ENCODE results near the gene DPYSL3. TPM values are rescaled to one million over a fixed set of nuclear protein-coding genes. Genes with fewer than 3 reads are reported as not detected.

The DPYSL3 gene
- total RNA-seq, 4 donors from 2014 or later, result 38.9 to 68.0 (median 50.0) TPM

- Histone ChIP-seq H3K9me3 (no peaks in the 10 kb centered on the region), H3K4me3 (no peak overlapping the region), H3K4me1 (peaks cover 0 to 64% (median 15%) of the 10 kb centered on the region in 4 donors), H3K27me3 (no peaks in the 10 kb centered on the region), H3K36me3 (peaks cover 0 to 17% (median 0%) of the 10 kb centered on the region in 3 donors), H3K27ac (peak overlapping the region in 2 of 4 donors; percentile 38 to 48)
- peak in 1 of 2 donors; percentile 17 for TF ChIP-seq EP300 (IDR thresholded peaks at IDR 0.05)
- TF ChIP-seq, protein P1, sequence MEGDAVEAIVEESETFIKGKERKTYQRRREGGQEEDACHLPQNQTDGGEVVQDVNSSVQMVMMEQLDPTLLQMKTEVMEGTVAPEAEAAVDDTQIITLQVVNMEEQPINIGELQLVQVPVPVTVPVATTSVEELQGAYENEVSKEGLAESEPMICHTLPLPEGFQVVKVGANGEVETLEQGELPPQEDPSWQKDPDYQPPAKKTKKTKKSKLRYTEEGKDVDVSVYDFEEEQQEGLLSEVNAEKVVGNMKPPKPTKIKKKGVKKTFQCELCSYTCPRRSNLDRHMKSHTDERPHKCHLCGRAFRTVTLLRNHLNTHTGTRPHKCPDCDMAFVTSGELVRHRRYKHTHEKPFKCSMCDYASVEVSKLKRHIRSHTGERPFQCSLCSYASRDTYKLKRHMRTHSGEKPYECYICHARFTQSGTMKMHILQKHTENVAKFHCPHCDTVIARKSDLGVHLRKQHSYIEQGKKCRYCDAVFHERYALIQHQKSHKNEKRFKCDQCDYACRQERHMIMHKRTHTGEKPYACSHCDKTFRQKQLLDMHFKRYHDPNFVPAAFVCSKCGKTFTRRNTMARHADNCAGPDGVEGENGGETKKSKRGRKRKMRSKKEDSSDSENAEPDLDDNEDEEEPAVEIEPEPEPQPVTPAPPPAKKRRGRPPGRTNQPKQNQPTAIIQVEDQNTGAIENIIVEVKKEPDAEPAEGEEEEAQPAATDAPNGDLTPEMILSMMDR (IDR thresholded peaks at IDR 0.05), result no peak
- no peak for DNase-seq (ENCODE audit: low spot score in 2 of 2)
- WGBS, 2 donors, result 65 to 72% methylated on average over 8 of the region's 8 CpGs
Measured at GRCh38 chr5:147407094-147407681, 102.7 kb downstream of the DPYSL3 start.

GRCh38 chr5:147406636-147407035 is 103.2 kb downstream of the DPYSL3 start:
- H3K27ac ChIP-seq, result peak overlapping the region in 2 of 4 donors; percentile 38 to 48
- 94 to 100% methylated on average over 1 of the region's 1 CpG for WGBS, 2 donors
- H3K36me3 ChIP-seq, result peaks cover 0 to 17% (median 0%) of the 10 kb centered on the region in 3 donors
- DNase-seq (ENCODE audit: low spot score in 2 of 2), result no peak
- no peak for TF ChIP-seq POLR2A (IDR thresholded peaks at IDR 0.05)
- TF ChIP-seq EP300 (IDR thresholded peaks at IDR 0.05), result no peak
- TF ChIP-seq, protein P1 (IDR thresholded peaks at IDR 0.05), result no peak
- no peaks in the 10 kb centered on the region for H3K27me3 ChIP-seq
- no peak overlapping the region for H3K4me3 ChIP-seq
- peaks cover 0 to 58% (median 15%) of the 10 kb centered on the region in 4 donors for H3K4me1 ChIP-seq
- H3K9me3 ChIP-seq, result no peaks in the 10 kb centered on the region

DNA sequence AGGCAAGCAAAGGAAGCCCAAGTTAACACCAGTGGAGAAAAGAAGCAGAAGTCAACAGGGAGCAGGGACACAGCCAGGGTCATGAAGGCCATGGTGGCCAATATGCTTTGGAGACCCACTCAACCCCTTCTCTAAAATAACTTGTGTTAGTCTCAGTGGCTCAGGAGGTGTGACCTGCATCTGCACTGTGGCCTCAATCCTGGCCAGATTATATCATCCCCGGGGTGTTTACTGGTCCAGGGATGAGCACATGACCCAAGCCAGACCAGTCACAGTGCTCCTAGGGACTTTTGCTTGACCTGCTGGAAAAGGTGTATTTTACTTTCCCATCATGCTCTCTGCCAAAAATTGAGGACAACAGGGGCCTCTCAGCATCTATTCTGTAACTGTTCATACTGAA is 105.2 kb downstream of the DPYSL3 start:
- H3K4me3 ChIP-seq, result no peak overlapping the region
- peaks cover 0 to 44% (median 15%) of the 10 kb centered on the region in 4 donors for H3K4me1 ChIP-seq
- TF ChIP-seq POLR2A (IDR thresholded peaks at IDR 0.05) (no peak), EP300 (IDR thresholded peaks at IDR 0.05) (no peak)
- TF ChIP-seq, protein P1 (IDR thresholded peaks at IDR 0.05), result no peak
- WGBS, 2 donors, result 90 to 100% methylated on average over 1 of the region's 1 CpG
- H3K27me3 ChIP-seq, result no peaks in the 10 kb centered on the region
- peak overlapping the region; percentile 30 to 90 (median 76) for H3K27ac ChIP-seq
- DNase-seq (ENCODE audit: low spot score in 2 of 2), result no peak
- H3K36me3 ChIP-seq, result peaks cover 0 to 34% (median 0%) of the 10 kb centered on the region in 3 donors
- no peaks in the 10 kb centered on the region for H3K9me3 ChIP-seq

DNA sequence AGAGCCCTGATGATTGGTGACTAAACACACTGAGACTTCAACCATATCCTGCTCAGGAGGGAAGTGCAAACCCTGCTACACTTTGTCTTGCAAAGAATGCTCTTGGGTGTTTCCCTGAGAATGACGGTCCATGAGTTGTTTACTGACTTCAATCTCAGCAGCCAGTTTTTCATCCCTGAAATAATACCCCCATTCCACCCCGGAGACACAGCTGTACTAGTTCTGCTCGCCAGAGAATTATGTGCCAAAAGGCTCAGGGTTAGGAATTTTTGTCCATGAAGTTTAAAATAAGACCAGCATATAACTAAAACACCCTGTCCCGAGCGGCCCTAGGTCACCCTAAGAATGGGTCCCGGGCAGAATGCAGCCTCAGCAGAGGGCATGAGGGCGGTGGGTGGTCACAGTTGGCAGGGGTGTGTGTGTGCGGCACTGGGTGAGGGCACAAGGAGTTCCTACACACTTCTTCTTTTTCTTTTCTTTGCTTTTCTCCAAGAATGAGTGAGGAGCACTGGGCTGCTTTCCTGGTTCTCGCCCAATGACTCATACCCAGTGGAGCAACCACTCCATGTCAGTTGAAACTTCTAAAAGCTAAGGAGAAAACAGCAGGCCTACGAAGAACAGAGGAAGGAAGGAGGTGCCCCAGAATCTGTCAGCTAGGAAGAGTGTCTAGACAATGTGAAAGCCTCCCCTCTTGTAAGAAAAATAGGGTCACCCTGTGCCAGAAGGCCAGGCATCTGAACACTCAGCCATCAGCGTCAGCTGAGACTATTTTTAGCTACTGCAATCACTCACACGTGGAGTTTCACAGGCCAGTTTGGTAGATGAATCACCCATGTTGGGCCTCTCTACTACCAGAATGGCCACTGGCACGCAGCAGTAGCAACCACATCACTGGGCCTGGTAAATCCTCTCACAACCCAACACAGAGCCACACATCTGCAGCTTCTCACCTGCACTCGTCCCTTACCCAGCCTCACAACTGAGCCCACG is 105.9 kb downstream of the DPYSL3 start:
- TF ChIP-seq, protein P1 (IDR thresholded peaks at IDR 0.05), result no peak
- TF ChIP-seq POLR2A (IDR thresholded peaks at IDR 0.05) (no peak), EP300 (IDR thresholded peaks at IDR 0.05) (peak in 1 of 2 donors; percentile 70)
- WGBS, 2 donors, result 42 to 49% methylated on average over 15 of the region's 15 CpGs
- H3K4me3 ChIP-seq, result no peak overlapping the region
- H3K27ac ChIP-seq, result peak overlapping the region; percentile 30 to 90 (median 76)
- peaks cover 0 to 38% (median 0%) of the 10 kb centered on the region in 3 donors for H3K36me3 ChIP-seq
- peaks cover 0 to 44% (median 15%) of the 10 kb centered on the region in 4 donors for H3K4me1 ChIP-seq
- no peaks in the 10 kb centered on the region for H3K27me3 ChIP-seq
- H3K9me3 ChIP-seq, result no peaks in the 10 kb centered on the region
- peak in 1 of 2 donors; percentile 61 for DNase-seq (ENCODE audit: low spot score in 2 of 2)

All from tibial nerve (tissue), 4 donors.